ENCODE measurements around the gene POLR2B.
A peak's percentile ranks its signal among the peaks of the same experiment; 100 is the strongest.
"Not testable (repeated sequence)": the region's sequence is repeated elsewhere in the genome, so short reads cannot be mapped to it uniquely, and the experiment has no call there.

POLR2B gene

DNA sequence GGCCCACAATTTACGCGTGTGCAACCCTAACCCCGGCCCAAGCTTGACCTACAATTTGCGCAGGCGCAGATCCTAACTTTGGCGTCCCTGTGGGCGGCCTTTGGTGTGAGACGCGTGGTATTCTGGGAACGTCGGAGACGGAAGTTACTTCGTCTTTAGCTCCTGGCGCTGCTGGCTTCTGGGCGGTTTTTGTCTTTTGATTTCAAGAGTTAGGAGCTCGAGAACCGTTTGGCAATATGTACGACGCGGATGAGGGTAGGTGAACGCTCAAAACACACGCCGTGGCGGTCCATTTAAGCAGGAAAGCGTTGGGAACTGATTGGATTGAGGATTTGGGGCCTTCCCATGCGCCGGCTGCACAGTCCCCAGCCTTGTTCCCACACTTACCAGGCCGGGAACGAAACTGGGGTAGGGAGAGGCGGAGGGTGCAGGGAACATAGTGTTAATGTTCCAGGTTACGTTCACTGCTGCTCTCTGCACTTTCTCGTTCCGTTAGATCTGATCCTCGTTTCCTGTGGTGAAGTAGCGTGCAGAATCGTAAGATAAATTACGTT lies at the start of gene POLR2B:
Gene POLR2B (plus strand): TSS at position 147 of the 554 bp plus-strand sequence. CDS start 90 bp downstream, at position 237.
- DNase-seq, result peak; percentile 94

DNA sequence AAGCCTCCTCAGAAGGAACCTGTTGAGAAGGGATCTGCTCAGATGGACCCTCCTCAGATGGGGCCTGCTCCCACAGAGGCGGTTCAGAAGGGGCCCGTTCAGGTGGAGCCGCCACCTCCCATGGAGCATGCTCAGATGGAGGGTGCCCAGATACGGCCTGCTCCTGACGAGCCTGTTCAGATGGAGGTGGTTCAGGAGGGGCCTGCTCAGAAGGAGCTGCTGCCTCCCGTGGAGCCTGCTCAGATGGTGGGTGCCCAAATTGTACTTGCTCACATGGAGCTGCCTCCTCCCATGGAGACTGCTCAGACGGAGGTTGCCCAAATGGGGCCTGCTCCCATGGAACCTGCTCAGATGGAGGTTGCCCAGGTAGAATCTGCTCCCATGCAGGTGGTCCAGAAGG lies 48.1 kb upstream of the POLR2B start:
- DNase-seq, result no peak

DNA sequence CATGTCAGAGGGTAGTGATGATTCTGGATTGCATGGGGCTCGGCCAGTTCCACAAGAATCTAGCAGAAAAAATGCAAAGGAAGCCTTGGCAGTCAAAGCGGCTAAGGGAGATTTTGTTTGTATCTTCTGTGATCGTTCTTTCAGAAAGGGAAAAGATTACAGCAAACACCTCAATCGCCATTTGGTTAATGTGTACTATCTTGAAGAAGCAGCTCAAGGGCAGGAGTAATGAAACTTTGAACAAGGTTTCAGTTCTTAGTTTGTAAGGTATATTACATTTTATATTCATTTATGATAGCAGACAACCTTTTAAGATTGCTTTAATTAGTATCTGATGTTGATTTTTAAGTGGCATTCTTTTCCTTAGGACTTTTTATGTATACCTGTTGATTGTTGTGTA lies 46.8 kb upstream of the POLR2B start:
- DNase-seq, result no peak

DNA sequence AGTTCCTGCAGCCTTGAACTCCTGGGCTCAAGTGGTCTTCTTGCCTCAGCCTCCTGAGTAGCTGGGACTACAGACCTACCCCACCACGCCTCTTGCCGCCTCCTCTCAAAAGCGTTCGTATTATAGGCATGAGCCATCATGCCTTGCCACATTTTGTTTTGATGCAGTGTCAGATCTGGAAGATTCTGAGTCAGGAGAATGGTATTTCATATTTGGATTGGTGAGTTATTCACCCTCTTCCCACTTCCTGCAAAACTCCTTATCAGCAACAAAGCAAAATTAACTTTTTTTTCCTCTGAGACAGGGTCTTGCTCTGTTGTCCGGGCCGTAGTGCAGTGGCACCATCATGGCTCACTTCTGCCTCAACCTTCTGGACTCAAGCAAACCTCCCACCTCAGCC lies 41.4 kb upstream of the POLR2B start:
- no peak for DNase-seq

DNA sequence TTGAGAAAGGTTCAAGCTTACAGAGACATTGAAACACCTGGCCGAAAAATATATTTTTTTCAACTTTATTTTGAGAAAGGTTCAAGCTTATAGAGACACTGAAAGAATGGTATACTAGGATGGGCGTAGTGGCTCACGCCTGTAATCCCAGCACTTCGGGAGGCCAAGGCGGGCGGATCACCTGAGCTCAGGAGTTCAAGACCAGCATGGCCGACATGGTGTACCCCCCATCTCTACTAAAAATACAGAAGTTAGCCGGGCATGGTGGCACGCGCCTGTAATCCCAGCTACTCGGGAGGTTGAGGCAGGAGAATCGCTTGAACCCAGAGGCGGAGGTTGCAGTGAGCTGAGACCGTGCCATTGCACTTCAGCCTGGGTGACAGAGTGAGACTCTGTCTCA lies 38.9 kb upstream of the POLR2B start:
- not testable (repeated sequence) for DNase-seq

DNA sequence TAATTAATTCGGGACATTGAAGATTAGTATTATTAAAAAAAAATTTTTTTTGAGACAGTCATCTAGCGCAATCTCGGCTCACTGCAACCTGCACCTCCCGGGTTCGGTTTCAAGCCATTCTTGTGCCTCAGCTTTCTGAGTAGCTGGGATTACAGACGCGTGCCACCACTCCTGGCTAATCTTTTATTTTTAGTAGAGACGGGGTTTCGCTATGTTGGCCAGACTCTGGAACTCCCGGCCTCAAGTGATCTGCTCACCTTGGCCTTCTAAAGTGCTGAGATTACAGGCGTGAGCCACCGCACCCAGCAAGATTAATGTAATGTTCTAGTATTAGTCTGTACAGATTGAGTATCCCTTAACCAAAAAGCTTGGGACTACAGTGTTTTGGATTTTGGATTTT lies 38.3 kb upstream of the POLR2B start:
- no peak for DNase-seq

DNA sequence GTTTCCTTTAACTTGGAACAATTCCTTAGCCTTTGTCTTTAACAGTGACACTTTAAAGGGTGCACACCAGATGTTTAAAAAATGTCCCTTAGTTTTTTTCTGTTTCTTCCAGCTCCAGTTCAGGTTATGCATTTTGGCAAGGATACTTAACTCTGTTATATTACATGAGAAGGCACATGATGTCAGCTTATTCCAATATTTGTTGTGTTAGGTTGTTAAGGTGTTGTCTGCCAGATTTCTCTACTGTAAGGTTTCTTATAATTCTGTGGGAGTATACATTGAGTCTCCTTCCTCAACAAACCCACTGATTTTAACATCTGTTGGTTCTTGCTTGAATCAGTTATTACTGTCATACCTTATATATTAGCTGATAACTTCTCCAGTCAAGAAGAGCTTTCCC lies 37.7 kb upstream of the POLR2B start:
- no peak for DNase-seq

DNA sequence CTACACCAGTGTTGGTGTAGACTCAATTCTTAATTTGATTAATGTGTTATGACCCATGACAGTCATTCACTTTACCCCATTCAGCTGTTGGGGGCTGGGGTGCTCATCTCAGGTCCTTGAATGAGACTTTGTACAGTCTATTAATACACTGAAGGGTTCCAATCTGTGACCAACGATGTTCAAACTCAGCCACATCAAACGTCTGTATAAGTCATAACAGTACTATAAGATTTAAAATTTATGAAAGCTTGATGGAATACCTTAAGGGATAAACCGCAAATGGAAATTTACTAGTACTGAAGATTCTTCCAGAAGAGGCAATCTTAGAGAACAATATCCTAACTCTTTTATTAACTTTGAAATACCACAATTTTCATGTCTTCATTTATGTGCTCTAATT lies 37.3 kb upstream of the POLR2B start:
- no peak for DNase-seq

DNA sequence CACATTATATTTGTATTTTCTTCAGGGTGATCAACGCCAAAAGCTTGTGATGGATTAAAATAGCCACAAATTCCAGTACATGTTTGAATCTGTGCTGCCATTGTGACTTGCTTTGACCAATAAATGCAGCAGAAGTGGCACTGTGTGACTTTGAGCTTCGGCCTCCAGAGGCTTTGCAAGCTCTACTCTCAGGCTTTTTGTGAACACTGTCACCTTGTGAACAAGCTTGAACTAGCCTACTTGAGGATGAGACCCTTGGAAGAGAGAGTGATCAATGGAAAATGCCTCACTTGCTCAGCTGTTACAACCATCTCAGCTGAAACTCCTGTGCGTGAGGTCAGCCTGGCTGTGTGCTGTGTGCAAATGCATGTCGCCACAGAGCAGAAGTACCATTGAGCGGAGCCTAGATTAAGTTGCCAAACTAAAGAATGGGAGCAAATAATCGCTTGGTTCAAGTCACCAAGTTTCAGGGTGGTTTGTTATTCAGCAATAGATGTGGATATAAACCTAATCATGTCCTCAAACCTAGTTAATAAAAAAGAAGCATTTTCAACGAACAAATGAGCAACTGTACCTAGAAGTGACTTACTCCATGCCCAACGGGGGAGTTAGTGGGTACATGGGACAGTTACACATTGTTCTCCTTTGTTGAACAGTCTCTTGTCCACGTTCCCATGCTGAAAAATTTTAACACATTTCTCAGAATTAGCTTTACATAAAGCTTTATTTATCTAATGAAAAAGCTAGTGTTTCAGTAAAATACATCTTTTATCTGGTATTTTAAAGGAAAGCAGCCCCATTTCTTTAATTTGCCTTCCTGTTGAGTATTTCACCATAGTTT lies 24.8 kb upstream of the POLR2B start:
- no peak for DNase-seq

DNA sequence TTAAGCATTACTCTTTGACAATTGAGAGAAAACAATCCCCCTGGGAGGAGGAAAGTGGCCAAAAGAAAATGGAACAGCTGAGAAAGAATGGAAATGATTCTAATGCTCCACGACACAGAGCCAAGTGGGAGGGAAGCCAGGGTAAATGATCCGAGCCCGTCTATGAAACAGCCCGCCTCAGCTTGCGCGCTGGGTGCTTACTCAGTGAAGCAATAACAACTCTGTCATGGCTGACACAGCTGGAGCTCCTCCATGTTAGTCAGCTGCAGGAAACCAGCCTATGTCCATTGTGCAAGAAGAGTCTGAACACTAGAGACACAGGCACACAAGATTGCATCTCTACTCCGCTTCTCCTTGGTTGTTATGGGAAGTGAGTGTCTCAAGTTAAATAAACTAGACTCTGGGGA lies 20.6 kb upstream of the POLR2B start:
- no peak for DNase-seq

DNA sequence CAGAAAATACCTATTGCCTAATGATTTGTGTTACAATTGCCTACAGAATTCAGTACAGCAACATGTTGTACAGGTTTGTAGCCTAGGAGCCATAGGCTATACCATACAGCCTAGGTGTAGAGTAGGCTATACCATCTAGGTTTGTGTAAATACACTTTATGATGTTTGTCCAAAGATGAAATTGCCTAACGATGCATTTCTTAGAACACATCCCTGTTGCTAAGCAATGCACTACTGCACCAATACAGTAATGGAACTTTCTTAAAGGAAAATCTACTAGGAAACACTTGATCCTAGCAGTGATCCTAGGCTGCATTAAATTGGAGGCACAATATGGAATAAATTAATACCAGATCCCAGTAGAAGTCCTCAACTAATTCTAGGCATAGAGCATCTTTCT lies 19.6 kb upstream of the POLR2B start:
- DNase-seq, result no peak

DNA sequence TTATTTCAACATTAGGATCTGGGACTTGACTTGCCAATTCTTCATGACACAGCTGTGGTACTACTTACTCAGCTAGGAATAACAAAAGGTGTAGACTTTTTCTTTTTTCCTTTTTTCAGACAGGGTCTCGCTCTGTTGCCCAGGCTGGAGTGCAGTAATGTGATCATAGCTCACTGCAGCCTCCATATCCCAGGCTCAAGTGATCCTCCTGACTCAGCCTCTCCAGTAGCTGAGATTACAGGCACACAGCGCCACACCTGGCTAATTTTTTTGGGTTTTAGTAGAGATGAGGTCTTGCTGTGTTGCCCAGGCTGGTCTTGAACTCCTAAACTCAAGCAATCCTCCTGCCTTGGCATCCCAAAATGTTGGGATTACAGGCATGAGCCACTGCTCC lies 17.6 kb upstream of the POLR2B start:
- no peak for DNase-seq

DNA sequence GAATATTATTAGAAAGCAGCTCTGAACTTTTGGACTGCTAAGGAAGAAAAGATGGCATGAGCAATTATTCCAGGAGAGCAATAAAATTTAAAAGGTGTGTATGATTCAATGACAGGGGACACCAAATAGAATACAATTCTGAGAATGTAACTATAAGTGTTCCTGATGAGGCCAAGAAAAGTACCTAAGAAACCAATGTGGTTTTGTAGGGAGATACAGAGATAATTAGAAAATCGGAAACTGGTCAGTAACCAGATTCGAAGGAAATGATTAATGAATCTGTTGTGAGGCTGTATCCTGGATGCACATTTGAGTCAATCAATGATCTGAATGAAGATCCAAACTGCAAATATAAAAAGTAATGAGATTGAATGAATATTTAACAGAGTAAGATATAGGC lies 7.3 kb upstream of the POLR2B start:
- DNase-seq, result no peak

DNA sequence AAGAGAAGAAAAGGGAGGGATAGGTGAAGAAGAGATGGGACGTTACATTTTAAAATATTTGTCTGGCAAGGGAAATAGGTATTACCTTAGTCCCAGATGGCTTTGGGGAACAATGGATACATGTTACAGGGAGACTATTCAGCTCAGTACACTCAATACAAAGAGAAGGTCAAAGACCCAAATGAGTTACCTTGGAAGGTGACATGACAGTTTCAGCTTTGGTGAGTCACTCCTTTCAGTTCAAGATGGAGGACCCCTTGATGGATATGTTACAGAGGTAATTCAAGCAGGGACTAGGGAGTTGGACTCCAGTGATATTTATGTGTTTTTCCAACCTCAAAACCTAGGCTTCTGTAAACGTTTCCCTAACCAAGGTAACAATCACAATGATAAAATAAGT lies 6.3 kb upstream of the POLR2B start:
- DNase-seq, result no peak

DNA sequence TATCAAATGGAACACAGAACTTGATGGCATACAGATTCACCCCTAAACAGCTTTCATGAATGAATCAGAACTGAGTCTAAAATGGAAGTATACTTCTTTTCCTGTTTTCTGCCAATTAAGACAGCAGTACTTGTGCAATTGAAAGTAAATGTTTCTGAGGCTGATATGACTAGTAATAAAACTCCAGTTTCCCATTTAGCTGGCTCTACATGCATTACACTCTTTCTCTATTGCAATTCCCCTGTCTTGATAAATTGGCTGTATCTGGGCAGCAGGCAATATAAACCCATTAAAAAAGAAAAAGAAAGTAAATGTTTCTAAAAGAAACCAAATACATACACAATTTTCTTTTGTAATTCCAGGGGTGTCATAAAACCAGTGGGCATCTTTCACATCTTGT lies 5.9 kb upstream of the POLR2B start:
- DNase-seq, result no peak

DNA sequence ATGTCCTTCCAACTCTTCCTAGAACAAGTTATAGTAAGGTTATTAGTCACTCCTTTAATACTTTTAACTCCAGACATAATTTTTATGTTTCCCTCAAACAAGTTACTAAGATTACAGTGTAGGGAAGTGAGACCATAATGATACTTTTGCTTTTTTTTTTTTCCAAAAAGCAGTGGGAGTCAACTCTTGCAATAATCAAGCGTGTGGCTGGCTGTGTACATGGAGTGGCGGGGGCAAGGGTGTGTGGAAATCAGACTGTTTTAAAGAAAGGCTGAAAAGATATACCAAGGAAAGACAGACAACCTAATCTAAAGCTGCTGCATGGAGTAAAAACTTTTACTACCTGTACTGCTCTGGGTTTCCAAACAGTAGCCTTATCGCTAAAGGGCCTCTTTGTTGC lies 5.4 kb upstream of the POLR2B start:
- DNase-seq, result no peak

DNA sequence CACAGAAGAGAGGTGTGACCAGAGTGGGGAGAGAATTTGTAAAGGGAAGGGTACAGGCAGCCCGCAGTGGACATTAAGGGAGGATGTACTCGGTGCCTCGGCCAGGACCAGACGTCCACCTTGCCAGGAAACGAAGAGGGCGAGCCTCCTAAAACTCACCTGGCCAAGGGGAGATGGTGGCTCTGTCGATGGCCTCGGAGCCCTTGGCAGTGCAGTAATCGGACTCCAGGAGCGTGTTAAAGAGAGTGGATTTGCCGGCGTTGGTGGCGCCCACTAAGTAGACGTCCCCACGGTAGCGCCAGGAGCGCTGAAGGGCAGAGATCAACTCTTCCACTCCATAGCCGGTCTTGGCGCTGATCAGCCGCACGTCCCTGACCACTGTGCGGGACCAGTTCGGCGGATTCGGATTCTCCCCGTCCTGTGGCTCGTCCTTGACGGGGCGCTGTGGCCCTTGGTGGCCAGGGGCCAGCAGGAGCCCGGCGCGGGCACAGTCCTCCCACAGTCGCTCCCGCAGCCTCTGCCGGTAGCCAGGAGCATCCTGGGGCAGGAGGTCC lies 2.3 kb upstream of the POLR2B start:
- DNase-seq, result no peak

DNA sequence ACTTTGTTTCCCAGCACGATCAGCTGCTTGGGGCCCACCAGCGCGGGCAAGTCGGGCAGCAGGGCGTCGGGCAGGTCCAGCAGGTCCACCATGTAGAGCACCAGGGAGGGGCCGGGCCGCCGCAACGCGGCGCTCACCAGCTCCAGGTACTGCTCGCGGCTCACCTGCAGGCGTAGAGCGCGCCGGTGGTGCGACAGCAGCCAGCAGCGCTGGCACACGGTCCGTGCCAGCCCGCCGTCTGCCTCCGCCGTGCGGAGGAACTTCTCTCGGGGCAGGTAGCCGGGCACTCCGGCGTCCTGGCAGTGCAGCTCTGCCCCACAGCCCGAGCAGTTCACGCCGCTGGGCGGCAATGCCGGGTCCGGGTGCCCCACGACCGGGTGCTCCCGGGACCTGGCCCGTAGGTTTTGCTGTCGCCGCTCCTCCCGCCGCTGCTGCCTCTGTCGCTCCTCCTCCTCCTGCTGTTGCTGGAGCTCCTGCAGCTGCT lies 1.8 kb upstream of the POLR2B start:
- peak; percentile 59 for DNase-seq

DNA sequence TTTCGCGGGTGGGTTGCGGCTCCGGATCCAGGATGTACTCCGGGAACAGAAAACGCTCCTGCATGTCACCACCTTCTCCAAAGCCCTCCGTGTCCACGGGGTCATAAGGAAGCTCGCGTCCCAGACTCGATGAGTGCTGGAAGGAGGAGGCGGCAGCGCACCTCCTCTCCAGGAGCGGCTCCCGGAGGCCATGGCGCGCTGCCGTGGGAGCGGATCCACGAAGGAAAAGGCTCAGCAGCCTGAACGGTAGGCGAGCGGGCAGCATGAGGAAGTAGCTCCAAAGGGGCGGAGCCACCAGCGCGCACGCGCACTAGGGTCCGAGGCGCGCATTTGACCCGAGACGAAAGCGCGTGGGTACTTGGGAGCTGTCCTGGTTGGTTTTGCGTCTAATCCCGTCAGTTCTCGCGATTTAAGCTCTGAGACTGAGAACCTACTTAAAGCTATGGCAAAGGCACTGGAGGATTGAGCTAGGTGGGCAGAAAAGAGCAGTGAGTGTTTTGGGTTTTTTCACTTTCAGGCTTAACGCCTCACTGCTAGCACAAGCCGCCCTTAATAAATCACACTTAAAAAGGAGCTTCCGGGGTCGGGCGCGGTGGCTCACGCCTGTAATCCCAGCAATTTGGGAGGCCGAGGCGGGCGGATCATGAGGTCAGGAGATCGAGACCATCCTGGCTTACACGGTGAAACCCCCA lies 1.2 kb upstream of the POLR2B start, which contains the start of gene NOA1:
Gene NOA1 (minus strand): TSS at position 286 of the 692 bp plus-strand sequence. CDS start 21 bp downstream, at position 265.
- peak; percentile 96 for DNase-seq

DNA sequence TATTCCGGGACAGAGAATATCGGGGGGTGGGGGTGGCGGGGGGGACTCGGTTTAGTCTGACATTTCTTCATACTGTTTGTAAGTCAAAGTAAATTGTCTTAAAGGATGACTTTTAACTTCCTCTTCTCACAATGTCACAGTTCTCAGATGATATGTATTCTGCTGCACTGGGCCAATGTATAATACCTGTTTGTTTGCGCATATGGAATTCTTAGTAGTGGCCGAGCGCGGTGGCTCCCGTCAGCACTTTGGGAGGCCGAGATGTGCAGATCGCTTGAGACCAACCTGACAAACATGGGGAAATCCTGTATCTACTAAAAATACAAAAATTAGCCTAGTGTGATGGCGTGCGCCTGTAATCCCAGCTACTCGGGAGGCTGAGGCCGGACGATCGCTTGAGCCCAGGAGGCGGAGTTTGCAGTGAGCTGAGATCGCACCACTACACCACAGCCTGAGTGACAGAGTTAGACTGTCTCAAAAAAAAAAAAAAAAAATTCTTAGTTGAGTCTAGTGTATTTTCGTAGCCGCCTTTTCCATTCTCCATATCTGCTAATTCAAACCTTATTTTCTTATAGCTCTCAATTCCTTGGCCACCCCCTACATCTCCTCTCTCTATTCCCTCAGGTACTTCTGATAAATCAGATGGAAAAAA lies 851 bp downstream of the POLR2B start:
- peak; percentile 67 for DNase-seq

DNA sequence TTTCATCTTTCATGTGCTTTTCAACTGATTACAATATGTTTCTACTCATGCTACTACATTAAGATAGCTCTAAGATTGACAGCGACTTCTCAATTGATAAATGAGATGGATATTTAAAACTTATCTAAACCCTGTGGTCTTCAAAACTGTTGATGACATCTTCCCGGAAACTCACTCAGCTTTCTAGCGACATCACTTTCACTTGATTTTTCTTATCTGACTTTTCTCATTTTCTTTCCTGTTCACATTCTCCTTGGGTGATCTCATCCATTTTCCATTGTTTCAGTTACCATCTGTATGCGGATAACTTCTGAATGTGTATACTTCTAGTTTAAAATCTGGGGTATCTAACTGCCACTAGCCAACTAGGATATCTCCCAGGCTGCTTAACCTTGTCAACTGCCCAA lies 3.1 kb downstream of the POLR2B start:
- no peak for DNase-seq

DNA sequence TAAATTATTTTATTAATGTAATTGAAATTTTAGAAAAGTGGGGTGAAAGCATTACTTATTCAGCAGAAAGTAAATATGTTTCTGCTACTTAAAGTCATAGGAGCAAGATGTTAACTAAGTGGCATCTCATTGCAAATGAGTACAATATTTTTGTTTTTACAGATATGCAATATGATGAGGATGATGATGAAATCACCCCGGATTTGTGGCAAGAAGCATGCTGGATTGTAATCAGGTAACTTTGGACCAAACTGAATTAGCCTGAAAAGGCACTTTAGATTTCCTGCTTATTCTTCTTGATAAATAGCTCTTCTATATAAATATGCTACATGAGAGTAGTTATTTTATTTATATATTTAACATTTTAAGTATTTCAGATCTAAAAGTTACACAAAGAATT lies 7.5 kb downstream of the POLR2B start:
- DNase-seq, result no peak

DNA sequence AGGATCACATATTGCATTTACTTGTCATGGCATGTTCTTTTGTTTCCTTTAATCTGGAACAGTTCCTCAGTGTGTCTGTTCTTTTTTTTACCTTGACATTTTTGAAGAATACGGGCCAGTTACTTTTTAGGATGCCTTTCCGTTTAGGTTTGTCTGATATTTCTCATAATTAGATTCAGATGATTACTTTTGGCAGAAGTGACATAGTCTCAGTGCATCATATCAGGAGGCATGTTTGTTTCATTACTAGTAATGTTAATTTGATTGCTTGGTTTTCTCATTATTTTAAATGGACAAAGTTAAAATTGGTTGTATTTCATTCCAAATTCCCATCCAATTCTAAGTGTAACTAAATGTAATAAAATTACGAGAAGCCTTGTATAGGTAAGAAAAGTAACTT lies 8.3 kb downstream of the POLR2B start:
- DNase-seq, result no peak

Data from stimulated activated CD4-positive, alpha-beta T cell treated with anti-CD3 and anti-CD28 coated beads, Interleukin-15, amount 100 ng/mL, for 24 hours (primary cell).